IPS-NIHi7 (cell line): ENCODE results near the gene TMCC1.
"Not testable (repeated sequence)": the region's sequence is repeated elsewhere in the genome, so short reads cannot be mapped to it uniquely, and the experiment has no call there.

Source experiments
- DNase-seq: peaks from one replicate; pipeline ENCODE4 v3.0.0; 2012; ENCODE audit warnings: mixed read lengths; ENCODE audit errors: extremely low spot score

TMCC1 gene

DNA sequence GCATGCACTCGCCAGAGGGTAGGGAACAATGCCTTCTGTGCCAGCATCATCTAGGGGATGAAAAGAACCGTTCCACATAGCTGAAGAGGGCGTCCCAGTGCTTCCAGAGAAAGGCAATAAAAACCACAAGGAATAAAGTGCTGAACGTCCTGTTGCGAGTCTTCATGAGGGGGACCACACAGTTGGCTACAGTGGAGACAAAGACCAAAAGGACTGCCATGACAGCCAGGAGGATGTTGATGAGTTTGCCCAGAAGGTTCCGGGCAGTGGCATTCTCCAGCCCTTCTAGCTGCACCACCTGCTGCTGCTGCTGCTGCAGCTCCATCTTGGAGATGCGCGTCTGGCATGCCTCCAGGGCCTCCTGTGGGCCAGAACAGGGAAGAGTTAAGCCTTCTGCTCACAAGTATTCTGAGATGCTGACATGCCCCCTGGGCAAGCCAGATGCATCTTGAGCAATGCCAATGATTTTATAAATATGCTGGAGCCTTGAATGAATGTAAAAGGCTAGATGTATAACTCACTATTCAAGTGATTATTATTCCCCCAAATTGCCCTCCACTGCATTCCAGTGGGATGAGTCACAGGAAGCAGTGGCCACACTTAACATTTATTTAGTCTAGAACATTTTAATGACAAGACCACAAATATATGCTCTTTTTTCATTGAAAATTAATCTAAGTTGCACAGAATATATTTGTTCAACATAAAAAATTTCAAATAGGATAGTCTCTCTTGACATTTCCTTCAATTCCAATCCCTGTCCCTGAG, 241.9 kb downstream of the TMCC1 start:
- peak; percentile 32 for DNase-seq

DNA sequence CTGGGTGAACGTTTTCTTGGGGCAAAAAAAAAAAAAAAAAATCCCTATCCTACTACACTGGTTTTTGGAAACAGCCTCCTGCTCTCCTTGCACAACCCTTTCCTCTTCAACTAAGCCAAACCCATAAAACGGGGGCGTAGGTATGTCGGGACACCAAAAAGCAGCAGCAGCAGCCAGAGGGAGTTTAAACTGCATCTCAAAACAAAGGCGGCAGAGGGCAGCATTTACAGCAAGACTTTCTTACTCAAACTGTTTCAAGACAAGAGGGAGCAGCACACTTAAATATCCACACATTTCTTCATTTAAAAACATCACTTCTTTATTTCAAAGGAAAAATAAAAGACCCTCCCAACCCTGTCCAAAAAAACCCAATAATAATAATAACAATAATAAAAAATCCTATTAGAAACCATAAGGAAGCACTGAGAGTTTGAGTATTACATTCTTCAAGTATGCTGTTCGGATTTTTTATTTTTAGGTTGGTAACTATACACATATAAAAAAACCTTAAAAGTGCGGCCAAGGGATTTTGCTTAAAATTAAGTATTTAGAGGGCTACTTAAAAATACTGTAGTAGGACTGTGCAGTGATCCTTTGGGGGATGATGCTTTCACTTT, 243.1 kb downstream of the TMCC1 start:
- peak; percentile 76 for DNase-seq

DNA sequence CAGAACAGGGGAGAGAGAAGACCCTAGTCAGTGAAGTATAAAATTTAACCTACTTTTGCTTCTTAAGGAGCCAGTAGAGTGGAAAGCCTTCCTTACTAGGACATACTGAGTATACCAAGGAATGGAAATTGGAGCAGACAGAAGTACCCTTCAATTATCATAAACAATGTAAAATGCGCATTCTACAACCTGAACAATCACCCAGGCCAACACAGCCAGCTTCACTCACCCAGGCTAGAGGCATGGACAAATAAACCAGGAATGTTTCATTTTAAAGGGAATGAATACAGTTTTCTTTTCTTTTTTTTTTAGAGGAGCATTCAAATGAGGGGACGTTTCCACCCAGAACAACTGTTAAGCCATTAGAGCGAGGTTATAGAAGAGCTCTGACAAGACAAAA, 245.1 kb downstream of the TMCC1 start:
- DNase-seq: no peak

DNA sequence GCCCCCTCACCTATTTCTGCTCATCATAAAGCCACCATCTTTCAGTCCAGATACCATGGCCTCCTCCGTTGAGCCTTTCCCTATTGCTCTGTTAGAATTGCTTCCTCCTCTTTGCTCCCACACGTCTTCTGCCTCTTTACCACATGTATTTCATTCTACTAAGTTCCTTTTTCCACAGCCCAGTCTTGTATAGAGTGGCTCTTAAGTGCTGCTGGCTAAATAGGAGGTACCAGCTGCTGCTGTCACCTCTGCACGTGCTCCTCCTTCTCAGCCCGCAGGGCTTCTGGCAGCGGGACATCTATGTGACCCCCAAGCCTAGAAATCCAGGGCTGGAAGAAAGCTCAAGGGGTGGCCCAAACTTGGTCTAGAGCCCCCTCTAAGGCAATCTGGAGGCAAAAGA, 248.2 kb downstream of the TMCC1 start:
- no peak for DNase-seq

DNA sequence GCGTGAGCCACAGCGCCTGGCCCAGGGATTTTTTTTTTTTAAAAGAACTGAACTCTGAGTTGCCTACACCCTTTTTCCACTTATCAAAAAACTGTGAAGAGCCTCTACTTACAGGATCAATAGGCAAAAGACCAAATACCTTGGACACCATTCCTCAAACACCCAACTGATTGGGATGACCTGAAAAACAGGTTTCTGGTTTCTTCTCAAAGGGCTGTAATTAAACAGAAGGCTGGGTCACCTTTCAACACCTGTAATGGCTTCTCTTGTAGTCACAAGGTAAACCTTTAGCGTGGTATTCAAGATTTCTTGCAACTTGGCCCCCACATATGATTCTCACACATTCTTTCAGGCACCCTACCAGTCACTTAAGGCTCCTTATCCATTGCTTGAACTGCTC, 248.7 kb downstream of the TMCC1 start:
- no peak for DNase-seq

DNA sequence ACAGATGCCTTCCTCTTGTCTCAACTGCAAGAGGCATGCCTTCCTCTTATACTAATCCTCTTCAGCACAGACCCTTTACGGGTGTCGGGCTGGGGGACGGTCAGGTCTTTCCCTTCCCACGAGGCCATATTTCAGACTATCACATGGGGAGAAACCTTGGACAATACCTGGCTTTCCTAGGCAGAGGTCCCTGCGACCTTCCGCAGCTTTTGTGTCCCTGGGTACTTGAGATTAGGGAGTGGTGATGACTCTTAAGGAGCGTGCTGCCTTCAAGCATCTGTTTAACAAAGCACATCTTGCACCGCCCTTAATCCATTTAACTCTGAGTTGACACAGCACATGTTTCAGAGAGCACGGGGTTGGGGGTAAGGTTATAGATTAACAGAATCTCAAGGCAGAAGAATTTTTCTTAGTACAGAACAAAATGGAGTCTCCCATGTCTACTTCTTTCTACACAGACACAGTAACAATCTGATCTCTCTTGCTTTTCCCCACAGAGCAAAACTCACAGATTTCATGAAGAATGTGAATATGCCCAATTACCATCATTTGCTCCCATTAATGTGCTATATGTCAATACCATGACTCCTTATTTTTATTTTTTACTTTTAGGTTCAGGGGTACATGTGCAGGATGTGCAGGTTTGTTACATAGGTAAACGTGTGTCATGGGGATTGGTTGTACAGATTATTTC, 251.8 kb downstream of the TMCC1 start:
- DNase-seq: not testable (repeated sequence)

DNA sequence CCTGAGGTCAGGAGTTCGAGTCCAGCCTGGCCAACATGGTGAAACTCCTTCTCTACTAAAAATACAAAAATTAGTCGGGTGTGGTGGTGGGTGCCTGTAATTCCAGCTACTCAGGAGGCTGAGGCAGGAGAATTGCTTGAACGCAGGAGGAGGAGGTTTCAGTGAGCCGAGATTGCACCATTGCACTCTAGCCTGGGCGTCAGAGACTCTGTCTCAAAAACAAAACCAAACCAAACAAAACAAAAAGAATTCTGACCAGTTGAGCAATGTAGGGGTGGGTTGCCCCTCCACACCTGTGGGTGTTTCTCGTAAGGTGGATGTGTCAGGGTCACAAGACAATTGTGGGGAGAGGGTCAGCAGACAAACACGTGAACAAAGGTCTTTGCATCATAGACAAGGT, 252.5 kb downstream of the TMCC1 start:
- not testable (repeated sequence) for DNase-seq

DNA sequence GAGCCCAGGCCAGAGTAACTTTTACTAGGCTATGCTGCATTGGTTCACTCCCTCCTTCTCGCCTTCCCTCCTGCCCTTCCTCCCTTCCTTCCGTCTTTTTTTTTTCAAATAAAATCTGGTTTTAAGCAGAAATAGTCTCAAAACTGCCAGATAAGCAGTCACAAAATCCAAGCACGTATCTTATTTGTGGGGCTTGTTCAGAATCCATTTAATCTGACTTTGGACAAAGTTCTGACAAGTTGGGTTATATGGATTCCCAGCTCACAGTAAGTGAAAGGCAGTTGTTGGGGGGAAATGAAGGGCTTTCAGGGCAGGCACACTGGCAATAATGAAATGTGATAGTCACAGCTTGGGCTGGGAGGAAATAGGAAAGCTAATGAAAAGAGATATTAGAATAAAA, 255.0 kb downstream of the TMCC1 start:
- no peak for DNase-seq

DNA sequence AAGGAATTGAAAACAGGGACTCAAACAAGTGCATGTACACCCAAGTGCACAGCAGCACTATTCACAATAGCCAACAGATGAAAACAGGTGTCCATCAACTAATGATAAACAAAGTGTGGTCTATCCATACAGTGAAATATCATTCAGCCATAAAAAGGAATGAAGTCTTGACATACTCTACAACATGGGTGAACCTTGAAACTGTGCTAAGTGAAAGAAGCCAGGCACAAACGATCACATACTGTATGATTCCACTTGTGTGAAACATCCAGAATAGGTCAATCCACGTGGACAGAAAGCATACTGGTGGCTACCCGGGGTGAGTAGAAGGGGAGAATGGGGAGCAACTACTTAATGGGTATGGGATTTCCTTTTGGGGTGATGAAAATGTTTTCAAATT, 257.4 kb downstream of the TMCC1 start:
- no peak for DNase-seq

DNA sequence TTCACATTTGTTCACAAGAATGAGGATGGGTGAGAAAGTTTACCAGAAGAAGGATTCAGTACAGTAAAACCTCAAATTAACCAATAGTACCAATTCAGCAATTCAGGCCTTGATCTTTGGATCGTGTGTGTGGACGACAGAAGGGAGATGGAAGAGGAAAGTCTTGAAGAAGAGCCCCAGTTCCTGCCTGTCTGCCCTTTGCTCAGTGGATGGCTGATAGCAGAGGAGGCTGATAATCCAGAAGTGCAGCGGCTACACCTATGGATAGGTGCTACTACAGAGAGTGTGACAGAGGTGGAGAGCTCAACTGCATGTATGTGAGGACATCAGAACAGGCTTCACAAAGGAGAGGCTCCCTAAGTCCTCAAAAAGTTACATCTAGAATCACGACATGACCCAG, 257.9 kb downstream of the TMCC1 start:
- no peak for DNase-seq

DNA sequence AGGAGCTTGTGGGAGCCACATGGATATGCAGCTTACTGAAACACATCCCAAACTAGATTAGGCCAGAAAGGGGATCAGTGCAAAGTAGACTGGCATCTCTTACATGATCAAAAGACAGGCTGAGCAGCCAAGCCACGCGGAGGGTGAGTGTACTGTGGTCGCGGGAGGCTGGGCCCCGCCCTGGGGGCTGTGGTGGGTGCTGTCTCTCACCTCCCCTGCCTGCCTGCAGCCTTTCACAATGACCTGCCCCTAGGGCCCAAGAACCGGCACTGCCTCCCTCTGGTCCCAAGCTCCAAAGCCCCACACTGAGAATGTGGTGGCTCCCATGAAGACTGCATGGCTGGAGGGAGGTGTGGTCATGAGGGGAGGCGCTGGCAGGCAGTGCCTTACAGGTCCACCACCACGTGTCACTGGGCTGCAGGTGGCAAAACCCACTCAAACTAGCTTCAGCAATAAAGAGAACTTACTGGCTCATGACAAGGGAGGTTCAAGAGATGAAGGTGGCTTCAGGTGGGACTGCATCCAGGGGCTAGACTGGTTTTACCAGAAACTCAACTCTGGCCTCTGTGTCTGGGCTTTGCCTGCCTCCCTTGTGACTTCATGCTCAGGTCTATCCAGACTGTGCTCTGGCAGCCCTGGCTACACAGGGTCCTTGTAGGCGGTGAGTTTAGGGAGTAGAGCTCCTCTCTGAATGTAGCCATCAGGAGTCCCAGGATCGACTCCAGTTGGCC, 259.6 kb downstream of the TMCC1 start:
- DNase-seq: no peak

DNA sequence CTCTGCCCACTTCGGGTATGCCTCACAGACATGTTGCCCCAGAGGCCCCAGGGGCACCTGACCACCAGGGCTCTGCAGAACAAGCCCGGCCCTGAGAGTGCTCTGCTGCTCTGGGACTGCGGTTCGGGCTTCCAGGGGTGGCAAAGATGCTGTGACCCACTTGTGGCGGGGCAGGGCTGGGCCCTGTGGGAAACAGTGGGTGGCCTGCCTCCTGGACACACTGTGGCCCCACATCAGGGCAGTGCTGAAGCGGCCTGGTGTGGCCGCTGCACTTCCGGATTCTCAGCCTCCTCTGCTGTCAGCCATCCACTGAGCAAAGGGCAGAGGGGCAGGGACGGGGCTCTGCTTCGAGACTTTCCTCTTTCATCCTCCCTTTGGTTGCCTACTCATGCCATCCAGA, 260.5 kb downstream of the TMCC1 start:
- DNase-seq: no peak

DNA sequence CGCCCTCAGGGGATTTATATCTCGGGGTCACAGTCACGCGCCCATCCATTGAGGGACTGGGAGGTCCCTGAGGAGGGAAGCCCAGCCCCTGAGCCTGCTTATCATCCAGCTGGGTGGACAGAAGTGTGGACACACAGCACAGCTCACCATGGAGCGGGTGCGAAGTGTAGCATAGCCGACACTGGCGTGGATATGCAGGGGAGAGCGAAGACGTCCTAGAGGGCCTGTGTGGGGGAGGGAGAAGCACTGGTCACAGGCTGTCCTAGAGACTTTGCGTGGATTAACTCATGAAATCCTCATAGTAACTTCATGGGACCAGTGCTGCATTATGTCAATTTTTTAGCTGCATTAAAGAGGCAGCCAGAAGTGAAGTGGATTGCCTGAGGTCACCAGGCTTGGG, 261.0 kb downstream of the TMCC1 start:
- no peak for DNase-seq

DNA sequence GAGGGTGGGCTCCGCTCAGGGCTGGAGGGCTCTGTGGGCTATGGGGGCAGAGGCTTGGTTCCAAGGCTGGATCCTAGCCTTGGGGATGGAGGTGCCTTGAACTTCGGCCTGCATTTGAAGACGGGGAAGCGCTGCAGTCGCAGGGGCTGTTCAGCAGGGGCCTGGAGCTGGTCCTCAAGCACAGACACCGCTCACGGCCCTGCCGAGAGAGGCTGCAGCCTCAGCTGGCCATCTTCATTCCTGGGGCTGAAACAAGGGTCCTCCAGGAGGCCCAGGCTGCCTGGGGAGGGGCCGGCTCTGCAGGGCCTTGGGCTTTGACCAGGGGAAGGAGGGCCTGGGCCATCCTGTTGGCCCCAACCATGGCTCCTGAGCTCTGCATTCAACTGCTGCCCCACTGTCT, 261.5 kb downstream of the TMCC1 start:
- no peak for DNase-seq

DNA sequence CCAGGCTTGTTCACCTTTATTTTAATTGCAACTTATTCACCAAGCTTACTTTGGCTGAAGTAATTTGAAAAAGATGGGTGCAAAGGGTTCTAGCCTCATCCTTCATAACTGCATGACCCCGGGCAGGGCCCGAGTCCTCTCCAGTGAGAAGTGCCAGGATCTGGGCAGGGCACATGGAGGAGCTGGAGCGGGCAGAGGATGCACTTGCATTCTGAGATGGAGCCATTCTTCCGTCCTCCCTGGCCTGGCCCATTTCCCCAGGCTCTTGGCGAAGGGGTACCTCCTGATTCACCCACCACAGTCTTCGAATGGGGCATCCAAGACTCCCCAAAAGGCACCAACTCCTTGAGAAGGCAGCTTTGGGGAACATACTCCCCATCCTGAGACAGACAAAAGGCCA, 264.5 kb downstream of the TMCC1 start:
- no peak for DNase-seq

DNA sequence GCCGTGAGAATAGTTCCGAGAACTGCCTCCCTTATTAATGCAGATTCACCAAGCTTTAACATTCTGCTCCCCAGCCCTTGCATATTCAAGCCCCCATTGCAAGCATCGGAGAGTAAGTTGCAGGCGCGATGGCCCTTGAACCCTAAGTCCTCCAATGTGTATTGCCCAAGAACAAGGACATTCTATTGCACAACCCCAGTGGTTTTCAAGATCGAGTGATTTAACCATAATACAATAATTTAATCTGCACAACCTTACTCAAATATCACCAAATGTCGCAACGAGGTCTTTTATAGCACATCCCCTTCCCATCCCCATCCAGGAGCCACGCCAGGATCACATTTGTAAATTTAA, 265.4 kb downstream of the TMCC1 start:
- no peak for DNase-seq

DNA sequence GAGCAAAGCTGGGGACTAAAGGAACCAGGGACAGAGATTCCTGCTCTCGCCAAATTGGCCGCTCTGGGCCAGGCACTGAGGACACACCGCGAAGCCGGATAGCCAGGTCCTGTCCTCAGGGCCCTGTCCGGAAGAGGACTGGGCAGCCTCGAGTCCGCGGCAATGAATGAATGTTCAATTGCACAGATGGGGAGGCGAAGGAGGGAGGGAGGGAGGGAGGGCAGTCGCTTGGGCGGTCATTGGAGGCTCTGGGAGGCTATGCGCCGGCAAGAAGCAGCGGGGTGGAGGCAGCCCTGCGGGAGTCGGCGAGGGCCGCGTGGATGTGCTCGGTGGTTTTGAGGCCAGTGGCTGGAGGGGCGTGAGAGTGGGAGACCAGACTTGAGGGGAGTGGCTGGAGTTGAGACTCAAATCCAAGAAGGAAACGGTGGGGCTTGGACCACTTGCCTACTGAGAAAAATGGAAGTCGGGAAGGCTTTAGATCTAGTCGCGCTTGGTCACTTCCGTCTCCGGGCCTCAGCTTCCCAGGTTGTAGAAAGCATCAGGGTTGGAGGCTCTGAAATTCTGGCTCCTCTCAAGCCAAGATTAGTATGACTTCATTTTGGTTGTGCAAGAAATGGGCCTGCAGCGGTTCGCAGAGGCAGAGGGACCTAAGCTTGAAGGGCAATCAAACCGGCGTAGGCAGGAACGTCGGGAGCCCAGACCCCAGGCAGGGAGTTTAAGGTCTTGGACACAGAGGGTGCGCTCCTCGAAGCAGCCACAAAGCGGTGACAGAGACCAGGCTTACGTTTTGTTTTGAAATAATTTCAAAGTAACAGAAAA, 266.0 kb downstream of the TMCC1 start:
- DNase-seq: peak; percentile 85

DNA sequence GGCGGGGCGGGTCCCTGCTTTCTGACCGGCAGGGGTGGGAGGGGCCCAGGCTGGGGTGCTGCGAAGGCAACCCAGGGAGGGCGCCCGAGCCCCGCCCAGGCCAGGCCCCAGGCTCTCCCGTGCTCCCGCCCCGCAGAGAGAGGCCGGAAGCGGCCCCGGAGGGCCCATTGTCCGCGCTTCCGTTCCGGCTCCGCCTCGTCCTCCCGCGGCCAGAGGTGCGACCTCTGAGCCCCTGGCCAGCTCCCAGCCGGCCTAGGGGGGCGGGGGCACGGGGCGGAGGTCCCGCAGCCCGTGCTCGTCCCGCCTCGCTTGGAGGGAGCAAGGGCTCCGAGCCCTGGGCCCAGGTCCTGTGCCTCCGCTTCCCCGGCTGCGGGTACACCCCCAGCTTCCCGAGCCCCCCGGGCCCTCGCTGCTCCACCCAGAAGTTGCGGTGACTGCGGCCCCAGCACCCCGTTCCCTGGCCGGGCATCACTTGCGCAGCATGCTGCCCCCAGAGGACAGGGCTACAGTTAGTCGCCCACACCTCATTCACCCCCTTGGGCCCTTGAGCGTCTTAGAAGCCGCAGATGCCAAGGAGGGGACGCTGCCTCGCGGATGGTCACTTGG, 266.7 kb downstream of the TMCC1 start:
- DNase-seq: peak; percentile 95

DNA sequence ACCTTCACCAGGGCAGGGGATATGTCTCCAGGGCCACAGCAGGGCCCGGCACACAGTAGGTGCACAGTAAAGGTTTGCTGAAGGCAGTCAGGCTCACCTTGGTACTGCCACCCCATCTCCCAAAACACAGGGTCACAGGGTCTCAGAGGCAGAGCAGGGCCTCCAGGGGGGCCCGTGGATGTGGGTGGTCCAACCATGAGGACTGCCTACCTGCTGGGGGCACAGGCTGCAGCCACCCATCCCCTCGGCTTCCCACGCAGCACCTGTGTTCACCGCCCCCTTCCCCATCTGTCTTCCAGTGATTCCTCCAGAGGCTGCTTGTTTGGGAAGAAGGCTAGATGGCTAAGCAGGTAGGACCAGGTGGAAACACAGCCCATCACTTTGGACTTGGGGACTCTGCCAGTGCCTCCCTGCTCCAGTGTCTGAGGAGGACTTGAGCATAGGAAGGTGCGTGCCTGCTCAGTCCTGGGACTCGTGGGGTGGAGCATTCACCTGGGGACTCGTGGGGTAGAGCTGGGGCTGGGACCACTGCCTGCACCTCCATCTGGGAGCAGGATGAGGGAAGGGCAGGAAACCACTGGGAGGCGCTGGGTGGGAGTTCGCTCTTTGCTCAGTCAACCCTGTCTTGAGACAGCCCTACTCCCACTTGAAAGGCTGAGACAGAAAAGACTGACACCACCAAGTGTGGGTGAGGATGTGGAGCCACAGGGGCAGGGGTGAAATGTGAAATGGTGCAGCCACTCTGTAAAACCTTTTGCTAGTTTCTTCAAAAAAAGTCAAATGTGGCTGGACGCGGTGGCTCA, 268.2 kb downstream of the TMCC1 start:
- peak; percentile 63 for DNase-seq

DNA sequence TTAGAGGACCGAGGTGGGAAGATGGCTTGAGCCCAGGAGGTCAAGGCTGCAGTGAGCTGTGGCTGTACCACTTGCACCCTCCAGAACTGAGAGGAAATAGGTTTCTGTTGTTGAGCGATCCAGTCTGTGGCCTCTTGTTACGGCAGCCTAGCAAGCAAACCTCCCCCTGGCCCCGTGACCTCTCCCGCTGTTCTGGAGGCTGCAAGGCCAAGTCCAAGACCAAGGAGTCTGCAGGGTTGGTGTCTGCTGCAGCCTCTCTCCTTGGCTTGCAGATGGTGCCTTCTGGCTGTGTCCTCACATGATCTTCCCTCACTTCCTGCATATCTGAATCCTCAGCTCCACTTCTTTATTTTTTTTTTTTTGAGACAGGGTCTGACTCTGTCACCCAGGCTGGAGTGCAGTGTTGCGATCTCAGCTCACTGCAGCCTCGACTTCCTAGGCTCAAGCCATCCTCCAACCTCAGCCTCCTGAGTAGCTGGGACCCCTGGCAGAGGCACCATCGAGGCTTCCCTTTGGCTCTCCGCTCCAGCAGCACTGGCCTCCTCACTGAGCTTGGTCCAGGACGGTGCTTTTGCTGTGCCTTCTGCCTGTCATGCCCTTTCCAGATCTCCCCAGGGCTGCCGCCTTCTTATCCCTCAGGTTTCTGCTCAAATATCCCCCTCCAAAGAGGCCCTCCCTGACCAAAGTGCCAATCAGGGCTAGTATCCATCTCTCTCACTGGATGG, 269.0 kb downstream of the TMCC1 start:
- DNase-seq: no peak
